RWPE2 (cell line): ENCODE results near the gene FXYD7.

Source experiments
- ATAC-seq: fragments of 200-7000 bp; cut with Tn5 transposase; 3 replicates; pipeline ENCODE4 v1.9.1; 2021; ENCODE audit warnings: low read depth
- DNase-seq: peaks from one replicate; pipeline ENCODE4 v3.0.0-alpha.2; 2020; ENCODE audit warnings: low spot score
- H3K27ac ChIP-seq: fragments of 450-650 bp; 2 replicates; pipeline ENCODE4 v1.5.1; 2017; ENCODE audit warnings: mild to moderate bottlenecking; ENCODE audit not compliant: poor library complexity, severe bottlenecking
- H3K27me3 ChIP-seq: fragments of 250-450 bp; sonication (Bioruptor Pico); 2 replicates; pipeline ENCODE4 v1.5.1; 2021; ENCODE audit warnings: mild to moderate bottlenecking, moderate library complexity; ENCODE audit not compliant: insufficient read depth, poor library complexity, severe bottlenecking
- H3K36me3 ChIP-seq: fragments of 250-450 bp; sonication (Bioruptor Pico); 2 replicates; pipeline ENCODE4 v1.5.1; 2020; ENCODE audit warnings: low read depth, mild to moderate bottlenecking, moderate library complexity
- H3K4me1 ChIP-seq: fragments of 250-450 bp; sonication (Bioruptor Pico); 2 replicates; pipeline ENCODE4 v1.5.1; 2021; ENCODE audit warnings: mild to moderate bottlenecking, moderate library complexity; ENCODE audit not compliant: insufficient read depth, poor library complexity, severe bottlenecking
- H3K4me3 ChIP-seq: fragments of 250-450 bp; sonication (Bioruptor Pico); 2 replicates; pipeline ENCODE4 v1.5.1; 2021; ENCODE audit warnings: mild to moderate bottlenecking, moderate library complexity; ENCODE audit not compliant: severe bottlenecking
- H3K9me3 ChIP-seq: fragments of 250-450 bp; sonication (Bioruptor Pico); 2 replicates; pipeline ENCODE4 v1.5.1; 2021; ENCODE audit warnings: mild to moderate bottlenecking, moderate library complexity; ENCODE audit not compliant: severe bottlenecking
- TF ChIP-seq, protein P1 (sequence below): fragments of 450-650 bp; IDR thresholded peaks from one replicate; pipeline ENCODE4 v1.5.1; 2017; ENCODE audit warnings: mild to moderate bottlenecking, moderate library complexity; ENCODE audit not compliant: poor library complexity, severe bottlenecking

Gene FXYD7

DNA sequence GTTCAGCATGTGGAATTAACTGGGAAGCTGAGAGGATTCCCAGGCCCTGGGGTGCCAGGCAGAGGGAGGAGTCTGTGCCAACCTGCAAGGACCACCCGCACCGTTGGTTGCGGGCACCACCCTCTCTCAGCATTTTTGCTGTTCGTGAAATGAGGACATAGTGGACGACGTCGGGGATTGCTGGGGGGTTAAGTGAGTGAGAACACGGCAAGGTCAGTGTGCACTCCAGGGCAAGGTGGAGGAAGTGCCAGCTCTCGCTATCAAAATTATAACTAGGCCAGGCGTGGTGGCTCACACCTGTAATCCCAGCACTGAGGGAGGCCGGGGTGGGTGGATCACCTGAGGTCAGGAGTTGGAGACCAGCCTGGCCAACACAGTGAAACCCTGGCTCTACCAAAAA is 25.3 kb upstream of the FXYD7 start:
- peak overlapping the region; percentile 9 for H3K4me3 ChIP-seq
- H3K36me3 ChIP-seq = peaks cover 34% of the 10 kb centered on the region
- DNase-seq = no peak
- H3K27me3 ChIP-seq = no peaks in the 10 kb centered on the region
- TF ChIP-seq, protein P1, sequence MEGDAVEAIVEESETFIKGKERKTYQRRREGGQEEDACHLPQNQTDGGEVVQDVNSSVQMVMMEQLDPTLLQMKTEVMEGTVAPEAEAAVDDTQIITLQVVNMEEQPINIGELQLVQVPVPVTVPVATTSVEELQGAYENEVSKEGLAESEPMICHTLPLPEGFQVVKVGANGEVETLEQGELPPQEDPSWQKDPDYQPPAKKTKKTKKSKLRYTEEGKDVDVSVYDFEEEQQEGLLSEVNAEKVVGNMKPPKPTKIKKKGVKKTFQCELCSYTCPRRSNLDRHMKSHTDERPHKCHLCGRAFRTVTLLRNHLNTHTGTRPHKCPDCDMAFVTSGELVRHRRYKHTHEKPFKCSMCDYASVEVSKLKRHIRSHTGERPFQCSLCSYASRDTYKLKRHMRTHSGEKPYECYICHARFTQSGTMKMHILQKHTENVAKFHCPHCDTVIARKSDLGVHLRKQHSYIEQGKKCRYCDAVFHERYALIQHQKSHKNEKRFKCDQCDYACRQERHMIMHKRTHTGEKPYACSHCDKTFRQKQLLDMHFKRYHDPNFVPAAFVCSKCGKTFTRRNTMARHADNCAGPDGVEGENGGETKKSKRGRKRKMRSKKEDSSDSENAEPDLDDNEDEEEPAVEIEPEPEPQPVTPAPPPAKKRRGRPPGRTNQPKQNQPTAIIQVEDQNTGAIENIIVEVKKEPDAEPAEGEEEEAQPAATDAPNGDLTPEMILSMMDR = no peak
- peaks cover 35% of the 10 kb centered on the region for H3K4me1 ChIP-seq
- peak overlapping the region; percentile 92 for H3K27ac ChIP-seq
- no peaks in the 10 kb centered on the region for H3K9me3 ChIP-seq
- no peak for ATAC-seq

DNA sequence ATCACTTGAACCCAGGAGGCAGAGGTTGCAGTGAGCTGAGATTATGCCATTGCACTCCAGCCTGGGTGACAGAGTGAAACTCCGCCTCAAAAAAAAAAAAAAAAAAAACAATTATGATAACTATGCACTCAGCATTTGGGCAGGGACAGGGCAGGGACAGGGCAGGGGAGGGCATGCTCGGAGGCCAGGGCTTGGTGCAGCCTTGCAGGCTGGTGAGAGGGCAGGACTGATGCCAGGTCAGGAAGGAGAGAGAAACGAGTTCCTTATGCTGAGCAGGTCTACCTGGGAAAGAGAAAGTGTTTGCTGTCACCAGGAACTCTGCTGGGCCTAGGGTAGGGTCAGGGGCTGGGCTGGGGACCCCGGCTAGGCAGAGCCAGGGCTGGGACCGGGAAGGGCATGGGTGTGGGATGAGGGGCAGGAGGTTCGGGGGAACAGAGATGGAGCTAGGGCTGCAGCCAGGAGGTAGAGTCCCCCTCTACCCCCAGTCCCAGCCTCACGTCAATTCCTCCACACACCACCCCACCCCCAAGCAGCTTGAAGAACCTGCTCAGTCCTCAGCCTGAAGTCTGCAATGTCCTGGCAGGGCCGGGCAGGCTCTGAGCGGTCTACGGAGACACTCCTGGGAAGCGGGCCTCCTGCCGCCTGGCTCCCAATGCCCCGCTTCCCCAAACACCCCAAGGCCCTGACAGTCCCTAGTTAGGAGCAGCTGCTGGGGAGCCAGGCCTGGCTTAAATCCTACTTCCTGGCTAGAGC is 24.6 kb upstream of the FXYD7 start:
- TF ChIP-seq, protein P1 = no peak
- H3K4me1 ChIP-seq = peaks cover 40% of the 10 kb centered on the region
- peak overlapping the region; percentile 9 for H3K4me3 ChIP-seq
- DNase-seq = no peak
- H3K27ac ChIP-seq = peak overlapping the region; percentile 92
- no peaks in the 10 kb centered on the region for H3K27me3 ChIP-seq
- ATAC-seq = no peak
- peaks cover 38% of the 10 kb centered on the region for H3K36me3 ChIP-seq
- no peaks in the 10 kb centered on the region for H3K9me3 ChIP-seq

DNA sequence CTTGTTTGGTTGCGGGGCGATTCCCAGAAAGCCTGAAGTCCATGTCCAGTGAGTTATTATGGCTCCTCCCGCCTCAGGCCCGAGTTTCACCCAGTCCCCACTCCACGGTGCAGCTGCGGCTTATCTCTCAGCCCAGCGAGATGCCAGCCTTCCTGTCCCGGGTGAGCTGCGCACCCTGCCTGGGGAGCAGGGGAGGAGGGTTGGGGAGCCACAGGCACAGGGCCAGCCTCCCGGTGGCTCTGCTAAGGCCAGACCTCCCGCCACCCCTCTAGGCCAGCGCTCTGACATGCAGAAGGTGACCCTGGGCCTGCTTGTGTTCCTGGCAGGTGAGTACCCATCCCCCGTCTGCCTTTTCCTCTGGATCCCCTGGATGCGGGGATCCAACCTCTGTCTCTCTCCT is 24.0 kb upstream of the FXYD7 start:
- peaks cover 43% of the 10 kb centered on the region for H3K36me3 ChIP-seq
- TF ChIP-seq, protein P1 = no peak
- no peak overlapping the region for H3K4me3 ChIP-seq
- H3K27me3 ChIP-seq = no peaks in the 10 kb centered on the region
- H3K27ac ChIP-seq = peak overlapping the region; percentile 92
- no peaks in the 10 kb centered on the region for H3K9me3 ChIP-seq
- DNase-seq = no peak
- H3K4me1 ChIP-seq = peaks cover 46% of the 10 kb centered on the region
- ATAC-seq = no peak

DNA sequence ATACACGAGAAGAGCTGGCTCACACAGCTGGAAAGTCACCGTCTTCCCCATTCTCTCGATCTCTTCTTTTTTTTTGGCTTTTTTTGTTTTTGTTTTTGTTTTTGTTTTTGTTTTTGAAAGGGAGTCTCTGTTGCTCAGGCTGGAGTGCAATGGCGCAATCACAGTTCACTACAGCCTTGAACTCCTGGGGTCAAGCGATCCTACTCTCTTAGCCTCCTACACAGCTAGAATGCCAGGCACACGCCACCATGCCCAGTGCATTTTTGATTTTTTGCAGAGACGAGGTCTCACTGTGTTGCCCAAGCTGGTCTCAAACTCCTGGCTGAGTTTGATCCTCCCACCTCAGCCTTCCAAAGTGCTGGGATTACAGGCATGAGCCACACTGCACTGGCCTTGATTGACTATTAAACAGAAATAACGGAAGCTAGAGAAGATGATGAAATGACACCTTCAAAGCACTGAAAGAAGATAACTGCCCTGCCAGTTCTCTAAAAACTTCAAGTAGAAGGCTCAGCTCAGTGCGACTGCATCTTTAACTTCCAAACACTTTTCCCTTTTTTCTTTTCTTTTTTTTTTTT is 23.4 kb upstream of the FXYD7 start:
- Histone ChIP-seq H3K27me3 (no peaks in the 10 kb centered on the region), H3K27ac (peak overlapping the region; percentile 92), H3K4me1 (peaks cover 51% of the 10 kb centered on the region), H3K4me3 (no peak overlapping the region), H3K9me3 (no peaks in the 10 kb centered on the region), H3K36me3 (peaks cover 43% of the 10 kb centered on the region)
- DNase-seq (no peak), ATAC-seq (no peak)
- TF ChIP-seq, protein P1 = no peak

DNA sequence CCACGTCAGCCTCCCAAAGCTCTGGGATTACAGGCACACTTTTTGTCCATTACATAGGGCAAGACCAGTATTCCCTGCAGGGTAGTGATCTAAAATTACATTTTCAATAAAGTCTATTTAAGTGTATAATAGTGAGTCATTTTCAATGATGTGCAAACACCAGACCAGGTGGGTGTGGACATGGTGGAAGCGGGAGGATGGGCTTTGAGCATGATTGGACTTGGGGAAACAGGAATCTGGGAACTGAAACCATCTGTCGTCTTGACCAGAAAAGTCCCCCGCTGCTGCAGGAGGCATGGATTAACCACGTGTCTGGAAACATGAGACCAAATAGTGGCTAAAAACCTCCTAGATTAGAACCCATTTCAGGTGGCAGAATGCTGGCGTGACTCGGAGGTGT is 22.6 kb upstream of the FXYD7 start:
- Histone ChIP-seq H3K9me3 (no peaks in the 10 kb centered on the region), H3K36me3 (peaks cover 43% of the 10 kb centered on the region), H3K27me3 (no peaks in the 10 kb centered on the region), H3K4me3 (no peak overlapping the region), H3K4me1 (peaks cover 54% of the 10 kb centered on the region), H3K27ac (peak overlapping the region; percentile 92)
- peak; percentile 60 for ATAC-seq
- TF ChIP-seq, protein P1 = no peak
- peak; percentile 91 for DNase-seq
